VCaP (cell line): ENCODE measurements around the gene ADAMTS9.

ENCODE experiments used
- H3K27ac ChIP-seq: fragments of 450-650 bp; 2 replicates; pipeline ENCODE4 v1.5.1; 2017
- TF ChIP-seq, protein P1 (sequence below): fragments of 450-650 bp; conservative IDR thresholded peaks from 2 replicates; pipeline ENCODE4 v1.5.1; 2017; ENCODE audit warnings: mild to moderate bottlenecking, moderate library complexity

The ADAMTS9 gene

GRCh38 chr3:64674591-64675076, 13.2 kb downstream of the ADAMTS9 start:
- TF ChIP-seq, protein P1, sequence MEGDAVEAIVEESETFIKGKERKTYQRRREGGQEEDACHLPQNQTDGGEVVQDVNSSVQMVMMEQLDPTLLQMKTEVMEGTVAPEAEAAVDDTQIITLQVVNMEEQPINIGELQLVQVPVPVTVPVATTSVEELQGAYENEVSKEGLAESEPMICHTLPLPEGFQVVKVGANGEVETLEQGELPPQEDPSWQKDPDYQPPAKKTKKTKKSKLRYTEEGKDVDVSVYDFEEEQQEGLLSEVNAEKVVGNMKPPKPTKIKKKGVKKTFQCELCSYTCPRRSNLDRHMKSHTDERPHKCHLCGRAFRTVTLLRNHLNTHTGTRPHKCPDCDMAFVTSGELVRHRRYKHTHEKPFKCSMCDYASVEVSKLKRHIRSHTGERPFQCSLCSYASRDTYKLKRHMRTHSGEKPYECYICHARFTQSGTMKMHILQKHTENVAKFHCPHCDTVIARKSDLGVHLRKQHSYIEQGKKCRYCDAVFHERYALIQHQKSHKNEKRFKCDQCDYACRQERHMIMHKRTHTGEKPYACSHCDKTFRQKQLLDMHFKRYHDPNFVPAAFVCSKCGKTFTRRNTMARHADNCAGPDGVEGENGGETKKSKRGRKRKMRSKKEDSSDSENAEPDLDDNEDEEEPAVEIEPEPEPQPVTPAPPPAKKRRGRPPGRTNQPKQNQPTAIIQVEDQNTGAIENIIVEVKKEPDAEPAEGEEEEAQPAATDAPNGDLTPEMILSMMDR, result no peak
- H3K27ac ChIP-seq, result no peak overlapping the region

DNA sequence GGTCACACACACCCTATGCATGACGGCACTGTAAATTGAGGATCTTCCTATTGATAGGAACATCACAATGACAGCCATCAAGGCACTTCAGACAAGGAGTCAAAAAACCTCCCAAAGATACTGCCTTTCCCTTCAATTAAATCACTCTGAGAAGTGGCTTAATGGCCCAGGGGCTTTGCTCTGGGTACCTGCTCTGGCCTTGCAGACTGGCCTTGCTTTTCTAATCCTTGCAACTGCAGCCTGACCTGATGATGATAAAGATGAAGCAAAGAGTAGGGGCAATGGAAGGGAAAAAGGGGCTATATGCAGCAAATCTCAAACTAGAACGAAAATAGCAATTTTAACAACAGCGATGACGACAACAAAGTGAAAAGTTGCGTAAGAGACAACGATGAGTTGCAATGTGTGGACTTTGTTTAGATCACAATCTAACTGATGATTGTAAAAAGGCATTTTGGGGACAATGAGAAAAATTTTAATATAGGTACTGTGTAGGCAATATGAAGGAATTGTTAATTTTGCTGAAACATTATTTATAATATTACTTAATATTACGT, 14.6 kb downstream of the ADAMTS9 start:
- TF ChIP-seq, protein P1, result no peak
- no peak overlapping the region for H3K27ac ChIP-seq

- TF ChIP-seq, protein P1, result no peak
- no peak overlapping the region for H3K27ac ChIP-seq
Measured at GRCh38 chr3:64668582-64669510, 19.0 kb downstream of the ADAMTS9 start.

DNA sequence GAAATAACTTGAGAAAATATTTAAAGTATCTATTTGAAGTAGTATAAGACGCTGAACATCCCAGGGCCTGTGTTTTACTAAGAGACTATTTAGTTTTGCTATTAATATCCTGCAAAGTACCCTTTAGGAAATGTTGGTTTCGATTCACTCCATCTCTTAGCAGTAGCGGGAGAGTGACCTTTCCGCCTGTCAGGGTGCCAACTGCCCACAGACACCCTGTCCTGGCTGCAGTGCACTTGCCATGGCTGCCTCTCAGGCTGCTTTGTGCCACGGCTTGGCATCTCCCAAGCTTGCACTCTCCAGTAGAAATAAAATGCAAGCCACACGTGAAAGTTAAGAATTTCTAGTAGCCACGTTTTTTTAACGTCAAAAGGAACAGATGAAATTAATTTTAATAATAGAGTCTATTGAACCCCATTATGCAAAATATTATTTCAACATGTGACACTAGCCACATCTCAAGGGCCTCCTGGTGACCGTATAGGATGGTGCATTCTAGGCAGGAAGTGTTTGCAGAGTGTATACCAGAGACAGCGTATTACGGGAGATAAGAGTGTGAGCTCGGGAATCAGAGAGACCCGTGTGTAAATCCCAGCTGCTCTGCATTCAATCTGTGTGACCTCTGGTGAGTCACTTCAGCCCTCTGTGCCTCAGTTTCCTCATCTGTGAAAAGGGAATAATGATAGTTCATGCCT, 19.8 kb downstream of the ADAMTS9 start:
- H3K27ac ChIP-seq, result no peak overlapping the region
- TF ChIP-seq, protein P1, result no peak

DNA sequence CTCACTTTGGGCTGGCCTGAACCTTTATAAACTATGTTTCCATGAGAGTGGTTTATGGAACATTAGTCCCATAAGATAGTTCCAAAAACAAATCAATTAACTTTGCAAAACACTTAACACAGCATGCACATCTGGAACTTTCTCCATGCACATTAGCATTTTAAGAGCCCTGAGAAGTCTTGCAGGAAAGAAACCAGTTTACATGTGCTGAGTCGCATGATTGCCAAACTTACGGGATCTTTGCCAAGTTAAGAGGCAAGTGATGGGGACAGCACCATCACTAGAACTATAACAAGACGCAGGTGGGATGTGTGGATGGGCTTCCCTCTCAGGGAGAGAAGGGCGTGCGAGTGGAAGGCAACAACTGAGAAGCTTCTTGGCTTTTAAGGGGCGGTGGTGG, 20.7 kb downstream of the ADAMTS9 start:
- no peak overlapping the region for H3K27ac ChIP-seq
- TF ChIP-seq, protein P1, result no peak

GRCh38 chr3:64666171-64666588, 21.6 kb downstream of the ADAMTS9 start:
- no peak overlapping the region for H3K27ac ChIP-seq
- TF ChIP-seq, protein P1, result no peak

DNA sequence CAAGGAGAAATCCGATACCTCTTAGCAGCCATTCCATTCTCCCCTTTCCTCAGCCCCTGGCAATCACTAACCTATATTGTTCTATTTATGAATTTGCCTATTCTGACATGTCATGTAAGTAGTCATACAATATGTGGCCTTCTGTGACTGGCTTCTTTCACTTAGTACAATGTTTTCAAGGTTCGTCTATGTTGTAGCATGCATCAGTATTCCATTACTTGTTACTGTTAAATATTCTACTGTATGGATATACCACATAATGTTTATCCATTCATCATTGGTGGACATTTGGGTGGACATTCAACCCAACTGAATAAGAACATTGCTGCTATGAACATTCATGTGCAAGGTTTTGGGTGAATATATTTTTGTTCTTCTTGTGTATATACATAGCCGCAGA, 23.4 kb downstream of the ADAMTS9 start:
- H3K27ac ChIP-seq, result no peak overlapping the region
- TF ChIP-seq, protein P1, result no peak
